H1 (cell line): Measurements from ENCODE around the gene PLA2G4D. TPM values are rescaled to one million over a fixed set of nuclear protein-coding genes. Genes with fewer than 3 reads are reported as not detected.

Experiments used
- CTCF ChIA-PET: fragments of 300-600 bp; sonication (Branson Sonifier 250); formaldehyde crosslinking; loops from one replicate; lab custom pipeline; 2021; ENCODE audit not compliant: partially characterized antibody; lab: Charles Lee
- POLR2A ChIA-PET: fragments of 300-600 bp; sonication (Branson Sonifier 250); formaldehyde crosslinking; loops from one replicate; lab custom pipeline; 2021; ENCODE audit warnings: inconsistent platforms; ENCODE audit not compliant: partially characterized antibody; lab: Charles Lee
- DNase-seq, 2 experiments: peaks; one replicate each; pipeline versions ENCODE4 v3.0.0 to v3.0.0-alpha.2; 2010 to 2022; ENCODE audit warnings: low spot score in 2 of 2, low read depth in 1 of 2, mixed read lengths in 1 of 2
- FAIRE-seq: peaks from 2 replicates; lab custom pipeline; 2011; peaks lifted over from hg19 to GRCh38; lab: Jason Lieb, UNC
- H2AFZ ChIP-seq: 2 replicates; pipeline ENCODE4 v1.8.1; 2012; ENCODE audit warnings: low read length, inconsistent platforms
- H2AK5ac ChIP-seq: 2 replicates; pipeline ENCODE4 v1.6.1; 2013; ENCODE audit warnings: low read depth, low read length
- H2BK120ac ChIP-seq: replicated peaks from 2 replicates; pipeline ENCODE3; 2013; ENCODE audit warnings: low read depth, low read length, inconsistent platforms
- H2BK12ac ChIP-seq: 2 replicates; pipeline ENCODE4 v1.6.1; 2013; ENCODE audit warnings: low read depth, low read length
- H2BK15ac ChIP-seq: 2 replicates; pipeline ENCODE4 v1.6.1; 2013; ENCODE audit warnings: low read length
- H2BK20ac ChIP-seq: 2 replicates; pipeline ENCODE4 v1.6.1; 2013; ENCODE audit warnings: low read length
- H2BK5ac ChIP-seq: 2 replicates; pipeline ENCODE4 v1.6.1; 2013; ENCODE audit warnings: low read depth, low read length
- H3K14ac ChIP-seq: 2 replicates; pipeline ENCODE4 v1.6.1; 2013; ENCODE audit warnings: inconsistent platforms; ENCODE audit not compliant: insufficient read length
- H3K18ac ChIP-seq: 2 replicates; pipeline ENCODE4 v1.6.1; 2013; ENCODE audit warnings: low read length; ENCODE audit errors: extremely low read depth
- H3K23ac ChIP-seq: 2 replicates; pipeline ENCODE4 v1.6.1; 2013; ENCODE audit warnings: inconsistent platforms; ENCODE audit not compliant: insufficient read length
- H3K23me2 ChIP-seq: 2 replicates; pipeline ENCODE4 v1.6.1; 2013; ENCODE audit warnings: low read depth, low read length
- H3K27ac ChIP-seq: 2 replicates; pipeline ENCODE4 v1.6.1; 2011; ENCODE audit warnings: low read depth, low read length, inconsistent platforms
- H3K27me3 ChIP-seq, 4 experiments: replicated peaks in 1 of 4; 1 replicate in 1 of 4; 2 replicates in 3 of 4; pipeline versions ENCODE4 v1.6.1 to v1.8.1; 2011 to 2013; ENCODE audit warnings: low read length in 3 of 4, mild to moderate bottlenecking in 3 of 4, inconsistent platforms in 2 of 4, mixed read lengths in 2 of 4, moderate library complexity in 1 of 4; ENCODE audit not compliant: control insufficient read depth in 3 of 4, insufficient read depth in 3 of 4; ENCODE audit errors: extremely low read depth in 1 of 4
- H3K36me3 ChIP-seq, 4 experiments: 2 replicates each; pipeline versions ENCODE4 v1.6.1 to v1.8.1; 2011 to 2013; ENCODE audit warnings: mild to moderate bottlenecking in 4 of 4, low read length in 3 of 4, moderate library complexity in 2 of 4, control low read depth in 1 of 4, inconsistent platforms in 1 of 4; ENCODE audit not compliant: insufficient read depth in 4 of 4, control insufficient read depth in 2 of 4
- H3K4ac ChIP-seq: replicated peaks from 2 replicates; pipeline ENCODE3; 2013; ENCODE audit warnings: low read length, low read depth, mixed read lengths, inconsistent platforms; ENCODE audit not compliant: insufficient read length
- H3K4me1 ChIP-seq, 4 experiments: replicated peaks in 1 of 4; 1 replicate in 1 of 4; 2 replicates in 3 of 4; pipeline versions ENCODE4 v1.6.1 to v1.8.1; 2011 to 2013; ENCODE audit warnings: low read length in 3 of 4, inconsistent platforms in 2 of 4, mixed read lengths in 1 of 4; ENCODE audit not compliant: insufficient read depth in 4 of 4, control insufficient read depth in 3 of 4
- H3K4me2 ChIP-seq, 2 experiments: 2 replicates each; pipeline versions ENCODE4 v1.6.1 to v1.8.1; 2011 to 2013; ENCODE audit warnings: low read depth in 2 of 2, low read length in 2 of 2, control low read depth in 1 of 2, inconsistent platforms in 1 of 2, mild to moderate bottlenecking in 1 of 2; ENCODE audit not compliant: insufficient read depth in 1 of 2
- H3K4me3 ChIP-seq, 4 experiments: fragments of 200-600, 300-600 bp in 1 of 4; sonication (generic), shearing (Covaris generic), sonication (Bioruptor Twin) in 1 of 4; 2 replicates each; pipeline versions ENCODE4 v1.5.1 to v1.8.1; 2011 to 2016; ENCODE audit warnings: low read length in 4 of 4, low read depth in 3 of 4, control low read depth in 2 of 4, inconsistent platforms in 2 of 4, mild to moderate bottlenecking in 2 of 4, mixed read lengths in 1 of 4, moderate library complexity in 1 of 4; ENCODE audit not compliant: insufficient read depth in 2 of 4; ENCODE audit errors: extremely low read depth in 1 of 4
- H3K56ac ChIP-seq: replicated peaks from 2 replicates; pipeline ENCODE3; 2013; ENCODE audit warnings: low read depth, mild to moderate bottlenecking, mixed read lengths, low read length, inconsistent platforms; ENCODE audit not compliant: insufficient read length
- H3K79me1 ChIP-seq: 2 replicates; pipeline ENCODE4 v1.6.1; 2013; ENCODE audit warnings: low read depth, low read length, control low read depth
- H3K79me2 ChIP-seq, 2 experiments: 2 replicates each; pipeline versions ENCODE4 v1.6.1 to v1.8.1; 2012 to 2013; ENCODE audit warnings: low read length in 2 of 2, mild to moderate bottlenecking in 2 of 2, inconsistent platforms in 1 of 2; ENCODE audit not compliant: insufficient read depth in 2 of 2, control insufficient read depth in 1 of 2
- H3K9ac ChIP-seq, 4 experiments: replicated peaks in 1 of 4; 1 replicate in 1 of 4; 2 replicates in 3 of 4; pipeline versions ENCODE4 v1.6.1 to v1.8.1; 2011 to 2013; ENCODE audit warnings: low read depth in 3 of 4, low read length in 3 of 4, control low read depth in 2 of 4, mild to moderate bottlenecking in 2 of 4, moderate library complexity in 2 of 4, inconsistent platforms in 1 of 4; ENCODE audit errors: extremely low read depth in 1 of 4
- H3K9me3 ChIP-seq, 2 experiments: 2 replicates each; pipeline versions ENCODE4 v1.6.1 to v1.8.1; 2012 to 2013; ENCODE audit warnings: mild to moderate bottlenecking in 2 of 2, moderate library complexity in 2 of 2, control low read depth in 1 of 2, inconsistent platforms in 1 of 2, low read depth in 1 of 2, low read length in 1 of 2, mixed read lengths in 1 of 2; ENCODE audit not compliant: insufficient read depth in 2 of 2
- H4K20me1 ChIP-seq, 2 experiments: replicated peaks in 1 of 2; 2 replicates each; pipeline versions ENCODE3 to v1.8.1; 2011 to 2013; ENCODE audit warnings: inconsistent platforms in 2 of 2, low read length in 2 of 2, mild to moderate bottlenecking in 1 of 2; ENCODE audit not compliant: insufficient read depth in 2 of 2, control insufficient read depth in 1 of 2
- H4K5ac ChIP-seq: 2 replicates; pipeline ENCODE4 v1.6.1; 2013; ENCODE audit warnings: low read length, low read depth, mixed read lengths, inconsistent platforms; ENCODE audit not compliant: insufficient read length
- H4K8ac ChIP-seq: 2 replicates; pipeline ENCODE4 v1.8.0; 2013; ENCODE audit warnings: mild to moderate bottlenecking, moderate library complexity, low read length, inconsistent platforms; ENCODE audit not compliant: insufficient read depth; ENCODE audit errors: extremely low read depth
- H4K91ac ChIP-seq: replicated peaks from 2 replicates; pipeline ENCODE3; 2013; ENCODE audit warnings: low read length, mixed read lengths, inconsistent platforms; ENCODE audit not compliant: insufficient read length
- GTF2F1 ChIP-seq: IDR thresholded peaks from 2 replicates; pipeline ENCODE4 v1.6.1; 2012; ENCODE audit warnings: low read depth, low read length, improper control_type of control experiment, borderline replicate concordance
- KDM1A ChIP-seq: fragments of 200-600, 300-600 bp; sonication (generic); IDR thresholded peaks from 2 replicates; pipeline ENCODE4 v1.7.1; 2016; ENCODE audit warnings: mild to moderate bottlenecking, low read length, borderline replicate concordance
- POLR2AphosphoS5 ChIP-seq: IDR thresholded peaks from 2 replicates; pipeline ENCODE4 v1.6.1; 2011; ENCODE audit warnings: low read depth, low read length
- RFX5 ChIP-seq: IDR thresholded peaks from 2 replicates; pipeline ENCODE4 v1.6.1; 2011; ENCODE audit warnings: low read depth, low read length, improper control_type of control experiment, borderline replicate concordance
- SP1 ChIP-seq: IDR thresholded peaks from 2 replicates; pipeline ENCODE4 v1.6.1; 2011; ENCODE audit warnings: low read depth, low read length
- SRF ChIP-seq: IDR thresholded peaks from 2 replicates; pipeline ENCODE4 v1.6.1; 2011; ENCODE audit warnings: mild to moderate bottlenecking, low read depth, low read length, moderate library complexity
- ZNF274 ChIP-seq: IDR thresholded peaks from 2 replicates; pipeline ENCODE4 v1.7.0; 2012; ENCODE audit warnings: low read length, borderline replicate concordance; ENCODE audit errors: extremely low read depth
- WGBS, 2 experiments: shearing (Covaris generic) in 1 of 2; methylation state at CpG; one replicate each; pipeline versions ENCODE4 v1.1.6 to v1.1.7; 2013 to 2015; ENCODE audit warnings: low lambda C conversion rate in 2 of 2, mixed read lengths in 2 of 2, inconsistent platforms in 1 of 2, low coverage in 1 of 2, missing lambda C conversion rate in 1 of 2; ENCODE audit not compliant: insufficient replicate concordance in 2 of 2, insufficient coverage in 1 of 2, insufficient read length in 1 of 2; ENCODE audit errors: extremely low coverage in 1 of 2, missing lambda C conversion rate in 1 of 2; 5-methylcytosine and 5-hydroxymethylcytosine counted together
- polyA plus RNA-seq, 7 experiments: library from polyadenylated mRNA; depleted of rRNA in 3 of 7; stranded (reverse) in 5 of 7; unstranded in 2 of 7; fragments of >200 nt in 5 of 7; fragments of 200-250 nt in 2 of 7; gene quantifications; 1 replicate in 5 of 7; 2 replicates in 1 of 7; 4 replicates in 1 of 7; pipeline versions ENCODE4 v1.2.1 to v1.2.3, GENCODE V29; 2011 to 2013; ENCODE audit warnings: missing spikeins in 2 of 7, mixed read lengths in 2 of 7
- total RNA-seq: library from RNA; stranded (reverse); fragmentation: NEBNext Ultra II Directional; extraction: Animal tissue kit (Norgen Biotek cat#: 25700); gene quantifications from 2 replicates; pipeline ENCODE4 v1.2.1, GENCODE V29; 2021

The PLA2G4D gene
- total and polyA plus RNA-seq, 2 of the 8 experiments (the other 6 are each of a cell fraction or from before 2014, with no cell fraction given), result 0.07 to 0.18 TPM

GRCh38 chr15:42111924-42112323, 17.6 kb upstream of the PLA2G4D start:
- 84% methylated on average over 4 of the region's 4 CpGs; no CpG with 5 or more reads in 1 of the 2 experiments for WGBS, 2 experiments

More at GRCh38 chr15:42111924-42112323, 17.6 kb upstream of the PLA2G4D start:
- FAIRE-seq, result no peak
- H3K36me3 ChIP-seq, result no peaks in the 10 kb centered on the region
- H3K79me1 ChIP-seq, result no peaks in the 10 kb centered on the region
- no peak overlapping the region for H3K4me2 ChIP-seq
- H4K8ac ChIP-seq, result no peak overlapping the region
- no peak for DNase-seq
- no peak overlapping the region for H3K23ac ChIP-seq
- no peak overlapping the region for H4K5ac ChIP-seq
- ChIA-PET POLR2A (no interaction called here), CTCF (interaction anchor here (1.2 to 2.2 kb wide), 2 partner anchors 28 to 122 kb away, joined by 3 to 19 read pairs; no protein-coding TSS in a partner anchor)
- H3K27ac ChIP-seq, result no peak overlapping the region
- no peak overlapping the region for H2AK5ac ChIP-seq
- no peaks in the 10 kb centered on the region for H3K23me2 ChIP-seq
- TF ChIP-seq GTF2F1, result no peak
- TF ChIP-seq RFX5, result no peak
- TF ChIP-seq ZNF274, result no peak
- no peak for TF ChIP-seq POLR2AphosphoS5
- TF ChIP-seq SP1, result no peak
- no peak for TF ChIP-seq SRF
- TF ChIP-seq KDM1A, result no peak
- no peak overlapping the region for H2BK15ac ChIP-seq
- H3K9me3 ChIP-seq, result no peaks in the 10 kb centered on the region
- no peaks in the 10 kb centered on the region for H4K20me1 ChIP-seq
- H2AFZ ChIP-seq, result no peak overlapping the region
- H3K27me3 ChIP-seq, result no peaks in the 10 kb centered on the region
- H2BK20ac ChIP-seq, result no peak overlapping the region
- H3K56ac ChIP-seq, result no peak overlapping the region
- no peak overlapping the region for H3K4ac ChIP-seq
- no peak overlapping the region for H3K4me3 ChIP-seq
- H3K9ac ChIP-seq, result no peak overlapping the region
- H3K18ac ChIP-seq, result no peak overlapping the region
- no peak overlapping the region for H2BK12ac ChIP-seq
- H3K4me1 ChIP-seq, result no peaks in the 10 kb centered on the region
- no peaks in the 10 kb centered on the region for H3K79me2 ChIP-seq
- no peak overlapping the region for H4K91ac ChIP-seq
- H2BK5ac ChIP-seq, result no peak overlapping the region
- no peak overlapping the region for H3K14ac ChIP-seq
- no peak overlapping the region for H2BK120ac ChIP-seq
